ENCODE measurements around the gene SURF6. TPM values are rescaled to one million over a fixed set of nuclear protein-coding genes. Genes with fewer than 3 reads are reported as not detected.

Gene SURF6
- total RNA-seq, 1 experiment from 2014 or later, result 56.3 TPM

DNA sequence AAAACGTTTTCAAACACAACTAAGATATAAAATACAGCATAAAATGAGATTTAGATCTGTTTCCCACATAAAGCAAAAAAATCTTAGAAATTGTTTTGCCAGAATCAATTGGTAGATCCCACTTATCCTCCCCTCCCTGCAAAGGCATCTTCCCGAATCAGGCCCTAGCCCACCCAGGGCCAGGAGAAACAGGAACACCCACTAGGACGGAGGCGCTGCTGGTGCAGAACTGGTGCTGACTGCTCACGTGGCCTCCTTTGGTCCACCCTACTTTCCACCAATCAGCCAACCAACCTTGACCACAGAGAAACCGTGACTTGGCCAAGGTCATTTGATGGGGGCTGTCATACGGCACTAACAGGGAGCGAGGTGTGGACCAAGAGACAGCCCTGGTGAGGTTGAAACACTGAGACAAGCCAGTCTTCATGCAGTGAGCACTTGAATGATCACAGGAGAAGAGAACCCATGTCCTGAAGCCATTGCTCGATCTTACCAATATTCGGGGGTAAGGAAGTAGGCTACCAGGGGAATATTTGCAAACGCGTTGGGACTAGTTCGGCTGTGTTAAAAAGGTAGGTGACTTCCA, 25.6 kb upstream of the SURF6 start:
- Histone ChIP-seq H3K79me1 (ENCODE audit: insufficient read depth, low read depth, low read length, poor library complexity, severe bottlenecking) (peaks cover 3% of the 10 kb centered on the region), H2BK5ac (ENCODE audit: insufficient read length, low read length) (no peak overlapping the region), H4K5ac (ENCODE audit: insufficient read length, low read depth, low read length) (no peak overlapping the region), H4K8ac (replicated peaks; ENCODE audit: insufficient read length, low read depth, low read length) (no peak overlapping the region), H3K4ac (ENCODE audit: low read depth, low read length) (no peak overlapping the region), H3K27me3 (ENCODE audit: insufficient read depth, low read length) (no peaks in the 10 kb centered on the region), H3K27ac (ENCODE audit: insufficient read length, low read depth, low read length) (no peak overlapping the region), H2AK5ac (ENCODE audit: insufficient read length, low read length) (no peak overlapping the region), H3K23me2 (ENCODE audit: insufficient read length, low read depth, low read length, poor library complexity, severe bottlenecking) (peaks cover 10% of the 10 kb centered on the region), H3K18ac (ENCODE audit: insufficient read length, low read depth, low read length) (no peak overlapping the region), H2BK15ac (ENCODE audit: low read depth, low read length) (no peak overlapping the region), H3K9me3 (ENCODE audit: control insufficient read depth, low read depth, low read length) (no peaks in the 10 kb centered on the region), H3K9ac (ENCODE audit: extremely low read depth, insufficient read length, low read length) (no peak overlapping the region), H4K20me1 (ENCODE audit: control insufficient read depth, insufficient read depth, insufficient read length) (no peaks in the 10 kb centered on the region), H3K56ac (ENCODE audit: insufficient read length, low read depth, low read length) (no peak overlapping the region), H2BK20ac (ENCODE audit: low read depth, low read length, poor library complexity, severe bottlenecking) (no peak overlapping the region), H3K79me2 (ENCODE audit: insufficient read depth, low read length) (no peaks in the 10 kb centered on the region; the same call in 1 of the 2 replicates), H3K14ac (ENCODE audit: insufficient read depth, low read length) (no peak overlapping the region), H4K91ac (ENCODE audit: insufficient read length, low read depth, low read length) (no peak overlapping the region), H2BK120ac (ENCODE audit: low read depth, low read length, poor library complexity, severe bottlenecking) (no peak overlapping the region), H3K4me2 (ENCODE audit: insufficient read depth, insufficient read length, low read length) (no peak overlapping the region), H3T11ph (ENCODE audit: low read length) (no peak overlapping the region), H3K4me1 (ENCODE audit: insufficient read depth, low read length) (no peaks in the 10 kb centered on the region), H2AFZ (ENCODE audit: low read length) (no peak overlapping the region), H2BK12ac (ENCODE audit: insufficient read length, low read depth, low read length) (no peak overlapping the region), H3K23ac (ENCODE audit: insufficient read length, low read depth, low read length) (no peak overlapping the region)
- Mint-ChIP-seq H3K36me3 (ENCODE audit: insufficient read depth in 1 of 3, low read depth in 3 of 3) (peaks cover 27 to 86% (median 81%) of the 10 kb centered on the region in 3 experiments; a peak in 6 of 7 replicates), H3K4me3 (no peak overlapping the region), H3K27ac (peak overlapping the region in 2 of 3 experiments; percentile 60 to 70; a peak in 5 of 7 replicates), H3K4me1 (peaks cover 8 to 10% of the 10 kb centered on the region in 2 experiments), H3K27me3 (ENCODE audit: low read depth) (no peaks in the 10 kb centered on the region; the same call in 1 of the 2 replicates), H3K9me3 (no peaks in the 10 kb centered on the region)
- TF ChIP-seq, protein P1, sequence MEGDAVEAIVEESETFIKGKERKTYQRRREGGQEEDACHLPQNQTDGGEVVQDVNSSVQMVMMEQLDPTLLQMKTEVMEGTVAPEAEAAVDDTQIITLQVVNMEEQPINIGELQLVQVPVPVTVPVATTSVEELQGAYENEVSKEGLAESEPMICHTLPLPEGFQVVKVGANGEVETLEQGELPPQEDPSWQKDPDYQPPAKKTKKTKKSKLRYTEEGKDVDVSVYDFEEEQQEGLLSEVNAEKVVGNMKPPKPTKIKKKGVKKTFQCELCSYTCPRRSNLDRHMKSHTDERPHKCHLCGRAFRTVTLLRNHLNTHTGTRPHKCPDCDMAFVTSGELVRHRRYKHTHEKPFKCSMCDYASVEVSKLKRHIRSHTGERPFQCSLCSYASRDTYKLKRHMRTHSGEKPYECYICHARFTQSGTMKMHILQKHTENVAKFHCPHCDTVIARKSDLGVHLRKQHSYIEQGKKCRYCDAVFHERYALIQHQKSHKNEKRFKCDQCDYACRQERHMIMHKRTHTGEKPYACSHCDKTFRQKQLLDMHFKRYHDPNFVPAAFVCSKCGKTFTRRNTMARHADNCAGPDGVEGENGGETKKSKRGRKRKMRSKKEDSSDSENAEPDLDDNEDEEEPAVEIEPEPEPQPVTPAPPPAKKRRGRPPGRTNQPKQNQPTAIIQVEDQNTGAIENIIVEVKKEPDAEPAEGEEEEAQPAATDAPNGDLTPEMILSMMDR (conservative IDR thresholded peaks at IDR 0.05), result no peak
- no peak for DNase-seq
- WGBS (ENCODE audit: extremely low coverage, insufficient read length, low lambda C conversion rate), result no CpG with 5 or more reads among the region's 13 CpGs

Measured in H9 (cell line).